Kidney capillary endothelial cell (primary cell): Measurements from ENCODE around the gene DPPA3.
"Not testable (repeated sequence)": the region's sequence is repeated elsewhere in the genome, so short reads cannot be mapped to it uniquely, and the experiment has no call there.

Experiments used
- DNase-seq: peaks from one replicate; pipeline ENCODE4 v3.0.0-alpha.2; 2018; ENCODE audit warnings: low spot score

DPPA3 gene

DNA sequence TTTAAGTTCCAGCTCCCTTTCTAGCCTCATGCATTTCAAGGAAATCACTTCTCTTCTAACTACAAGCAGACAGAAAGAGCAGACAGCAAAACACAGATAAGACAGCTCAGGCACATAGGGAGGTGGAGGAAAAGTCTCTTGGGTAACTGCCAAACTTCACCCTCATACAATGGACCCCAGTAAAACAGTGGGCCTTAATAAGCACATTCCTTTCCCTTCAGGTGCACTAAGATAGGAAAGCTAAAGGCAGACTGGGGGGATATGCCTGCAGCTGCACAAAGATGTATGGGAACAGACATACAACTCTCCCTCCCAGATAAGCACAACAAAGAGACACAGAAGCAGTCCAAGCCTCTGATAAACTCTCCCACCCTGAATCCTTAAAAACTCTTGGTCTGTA lies 19.8 kb downstream of the DPPA3 start:
- DNase-seq, result not testable (repeated sequence)

DNA sequence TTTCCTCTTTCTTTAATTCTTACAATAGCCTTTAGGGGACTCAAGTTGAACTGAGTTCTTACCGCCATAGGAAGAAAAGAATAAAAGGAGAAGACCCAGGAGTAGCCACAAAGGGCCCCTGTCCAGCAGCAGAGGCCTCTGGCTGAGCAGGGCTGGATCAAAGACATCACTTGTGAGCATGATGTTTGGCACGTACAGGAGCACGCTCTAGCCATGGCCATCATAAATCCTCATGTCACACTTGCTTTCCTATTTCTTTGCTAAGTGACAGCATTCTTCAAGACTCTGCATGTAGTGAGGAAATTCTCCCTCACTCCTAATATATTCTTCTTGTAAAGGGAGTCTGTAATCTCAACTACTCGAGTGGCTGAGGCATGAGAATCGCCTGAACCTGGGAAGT lies 20.3 kb downstream of the DPPA3 start:
- no peak for DNase-seq

DNA sequence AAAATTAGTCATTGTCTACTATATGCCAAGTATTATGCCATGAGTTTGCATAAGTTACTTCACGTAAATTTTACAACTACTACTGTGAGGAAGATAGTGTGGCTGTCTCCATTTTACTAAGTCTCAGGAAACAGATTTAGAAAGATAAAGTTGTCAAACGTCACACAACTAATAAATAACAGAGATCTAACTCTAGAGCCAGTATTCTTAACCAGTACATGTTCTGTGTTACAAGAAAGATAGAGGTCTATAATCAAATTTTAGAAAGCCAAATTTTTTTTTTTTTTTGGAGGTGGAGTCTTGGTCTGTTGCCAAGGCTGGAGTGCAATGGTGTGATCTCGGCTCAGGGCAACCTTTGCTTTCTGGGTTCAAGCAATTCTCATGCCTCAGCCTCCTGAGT lies 21.8 kb downstream of the DPPA3 start:
- no peak for DNase-seq

DNA sequence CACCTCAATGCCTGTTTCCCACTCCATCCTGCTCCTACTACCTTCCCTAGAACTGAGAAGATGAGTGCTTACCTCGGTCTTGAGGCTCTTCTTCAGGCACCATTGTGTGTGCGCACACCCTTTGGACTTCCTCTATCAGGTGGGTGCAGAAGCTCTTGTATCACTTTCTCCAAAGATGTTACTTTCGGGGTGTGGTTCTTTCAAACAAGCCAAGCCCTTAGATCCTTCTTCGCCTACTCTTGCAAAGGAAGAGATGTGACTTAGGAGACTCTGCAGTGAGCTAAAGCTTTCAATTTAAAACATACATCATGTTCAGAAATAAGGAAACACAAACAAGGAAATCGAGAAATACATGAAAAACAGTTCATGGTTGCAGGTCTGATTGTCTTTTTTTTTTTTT lies 36.0 kb downstream of the DPPA3 start, which contains the start of gene CLEC4C:
Gene CLEC4C (minus strand): TSS at position 130 of the 400 bp plus-strand sequence. CDS start 27 bp downstream, at position 103.
- no peak for DNase-seq

DNA sequence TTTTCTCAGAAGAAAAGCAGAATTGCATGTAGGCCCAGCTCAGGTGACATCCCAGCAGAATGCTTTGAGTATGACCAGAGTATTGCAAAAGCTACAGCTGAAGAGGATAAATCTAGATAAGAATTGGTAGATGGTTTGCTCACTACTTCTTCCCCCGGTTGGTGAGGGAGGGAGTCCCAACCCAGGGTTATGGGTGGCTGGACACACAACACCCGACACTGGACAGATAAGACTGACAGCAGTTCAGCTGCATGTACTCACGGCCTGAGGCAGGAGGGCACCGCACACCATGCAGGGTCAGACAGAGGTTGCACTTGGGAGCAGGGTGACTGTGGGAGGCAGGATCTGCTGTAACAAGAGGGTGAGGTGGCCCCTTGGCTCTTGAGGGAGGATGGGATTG lies 37.6 kb downstream of the DPPA3 start:
- DNase-seq, result no peak

DNA sequence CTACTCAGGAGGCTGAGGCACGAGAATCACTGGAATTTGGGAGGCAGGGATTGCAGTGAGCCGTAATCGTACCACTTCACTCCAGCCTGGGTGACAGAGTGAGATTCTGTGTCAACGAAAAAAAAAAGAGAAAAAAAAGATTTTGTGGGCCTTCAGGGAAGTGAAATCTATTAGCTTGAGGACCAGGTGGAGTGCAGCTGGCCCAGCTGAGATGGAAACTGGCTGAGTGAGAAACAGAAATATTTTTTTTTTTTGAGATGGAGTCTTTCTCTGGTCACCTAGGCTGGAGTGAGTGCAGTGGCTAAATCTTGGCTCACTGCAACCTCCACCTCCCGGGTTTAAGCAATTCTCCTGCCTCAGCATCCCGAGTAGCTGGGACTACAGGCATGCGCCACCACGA lies 38.2 kb downstream of the DPPA3 start:
- DNase-seq, result no peak

DNA sequence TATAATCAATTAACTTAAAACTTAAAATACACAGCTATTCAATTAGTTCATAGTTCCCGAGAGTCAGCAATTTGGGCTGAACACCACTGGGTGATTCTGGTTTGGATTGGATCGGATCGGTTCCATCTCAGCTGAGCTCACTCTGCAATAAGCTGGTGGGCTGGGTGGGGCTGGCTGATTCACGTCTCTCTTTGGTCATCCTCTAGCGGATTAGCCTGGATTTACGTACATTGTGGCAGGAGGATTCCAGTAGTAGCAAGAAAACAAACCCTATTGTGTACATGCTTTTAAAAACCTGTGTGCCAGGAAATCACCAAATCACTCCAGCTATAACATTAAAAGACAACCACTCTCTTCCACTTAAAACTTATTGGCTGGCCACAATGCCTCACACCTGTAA lies 39.1 kb downstream of the DPPA3 start:
- no peak for DNase-seq

DNA sequence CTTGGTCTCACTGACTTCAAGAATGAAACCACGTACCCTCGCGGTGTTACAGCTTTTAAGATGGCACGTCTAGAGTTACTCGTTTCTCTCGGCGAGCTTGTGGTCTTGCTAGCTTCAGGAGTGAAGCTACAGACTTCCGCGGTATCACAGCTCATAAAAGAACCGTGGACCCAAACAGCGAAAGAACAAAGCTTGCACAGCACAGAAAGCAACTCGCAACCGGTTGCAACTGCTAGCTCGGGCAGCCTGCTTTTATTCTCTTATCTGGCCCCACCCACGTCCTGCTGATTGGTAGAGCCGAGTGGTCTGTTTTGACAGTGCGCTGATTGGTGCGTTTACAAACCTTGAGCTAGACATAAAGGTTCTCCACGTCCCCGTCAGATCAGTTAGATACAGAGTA lies 40.2 kb downstream of the DPPA3 start:
- DNase-seq, result no peak

DNA sequence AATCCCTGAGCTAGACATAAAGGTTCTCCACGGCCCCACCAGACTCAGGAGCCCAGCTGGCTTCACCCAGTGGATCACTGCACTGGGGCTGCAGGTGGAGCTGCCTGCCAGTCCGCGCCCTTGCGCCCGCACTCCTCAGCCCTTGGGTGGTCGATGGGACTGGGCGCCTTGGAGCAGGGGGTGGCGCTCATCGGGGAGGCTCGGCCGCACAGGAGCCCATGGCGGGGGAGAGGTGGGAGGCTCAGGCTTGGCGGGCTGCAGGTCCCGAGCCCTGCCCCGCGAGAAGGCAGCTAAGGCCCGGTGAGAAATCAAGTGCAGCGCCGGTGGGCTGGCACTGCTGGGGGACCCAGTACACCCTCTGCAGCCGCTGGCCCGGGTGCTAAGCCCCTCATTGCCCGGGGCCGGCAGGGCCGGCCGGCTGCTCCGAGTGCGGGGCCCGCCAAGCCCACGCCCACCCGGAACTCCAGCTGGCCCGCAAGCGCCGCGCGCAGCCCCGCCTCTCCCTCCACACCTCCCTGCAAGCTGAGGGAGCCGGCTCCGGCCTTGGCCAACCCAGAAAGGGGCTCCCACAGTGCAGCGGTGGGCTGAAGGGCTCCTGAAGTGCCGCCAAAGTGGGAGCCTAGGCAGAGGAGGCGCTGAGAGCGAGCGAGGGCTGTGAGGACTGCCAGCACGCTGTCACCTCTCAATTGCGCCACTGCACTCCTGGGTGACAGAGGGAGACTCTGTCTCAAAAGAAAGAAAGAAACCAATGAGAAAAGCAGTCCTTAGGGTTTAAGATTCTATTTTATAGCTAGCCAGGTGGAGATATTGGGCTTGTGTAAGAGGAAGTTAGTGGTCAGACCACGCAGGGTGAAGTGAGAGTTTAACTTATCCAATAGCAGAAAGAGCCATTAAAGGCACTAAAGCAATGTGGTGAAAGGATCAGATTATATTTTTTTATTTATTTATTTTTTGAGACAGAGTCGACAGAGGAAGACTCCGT lies 41.0 kb downstream of the DPPA3 start:
- not testable (repeated sequence) for DNase-seq

DNA sequence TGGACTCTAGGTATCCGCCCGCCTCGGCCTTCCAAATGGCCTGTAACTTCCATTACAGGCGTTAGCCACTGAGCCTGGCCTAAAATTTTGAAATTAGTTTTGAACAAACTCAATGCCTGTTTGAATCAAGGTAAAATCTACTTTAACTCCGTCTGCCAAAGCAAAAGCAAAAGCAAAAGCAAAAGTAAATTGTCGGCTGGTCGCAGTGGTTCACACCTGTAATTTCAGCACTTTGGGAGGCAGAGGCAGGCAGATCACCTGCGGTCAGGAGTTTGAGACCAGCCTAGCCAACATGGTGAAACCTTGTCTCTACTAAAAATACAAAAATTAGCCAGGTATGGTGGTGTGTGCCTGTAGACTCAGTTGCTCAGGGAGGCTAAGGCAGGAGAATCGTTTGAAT lies 44.4 kb downstream of the DPPA3 start:
- DNase-seq, result not testable (repeated sequence)

DNA sequence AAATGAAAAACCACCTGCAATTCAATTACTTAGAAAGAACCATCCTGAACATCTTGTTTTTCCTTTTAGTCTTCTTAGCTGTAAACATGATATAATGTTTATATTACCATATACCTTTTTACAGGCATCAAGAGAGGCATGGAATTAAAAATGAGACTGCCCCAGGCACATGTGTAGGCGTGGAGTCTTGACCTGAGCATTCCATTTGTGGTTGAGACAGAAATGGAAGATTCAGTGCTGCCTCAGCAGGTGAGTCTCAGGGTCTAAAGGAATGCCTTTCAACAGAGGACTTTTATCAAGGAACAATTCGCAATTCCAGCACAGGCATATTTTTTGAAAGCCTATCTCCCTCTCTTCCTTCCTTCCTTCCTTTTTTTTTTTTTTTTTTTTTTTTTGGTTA lies 45.8 kb downstream of the DPPA3 start:
- DNase-seq, result no peak

DNA sequence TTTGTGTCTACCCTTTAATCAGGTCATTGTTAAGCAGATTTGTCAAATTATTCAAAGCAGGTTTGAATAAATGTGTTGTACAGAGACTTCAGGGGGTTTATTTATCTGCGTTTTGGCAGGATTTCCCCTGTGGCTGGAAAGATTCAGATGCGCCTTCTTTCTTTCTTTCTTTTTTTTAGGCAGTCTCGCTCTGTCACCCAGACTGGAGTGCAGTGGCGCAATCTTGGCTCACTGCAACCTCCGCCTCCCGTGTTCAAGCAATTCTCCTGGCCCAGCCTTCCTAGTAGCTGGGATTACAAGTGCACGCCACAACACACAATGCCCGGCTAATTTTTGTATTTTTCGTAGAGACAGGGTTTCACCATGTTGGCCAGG lies 47.5 kb downstream of the DPPA3 start:
- no peak for DNase-seq
